ENCODE data around the gene MFRP.

Gene MFRP

GRCh38 chr11:119336744-119337469, 9.6 kb downstream of the MFRP start:
- DNase-seq: no peak

GRCh38 chr11:119335655-119336543, 10.6 kb downstream of the MFRP start:
- no peak for DNase-seq

- no peak for DNase-seq
These were observed 11.3 kb downstream of the MFRP start for GRCh38 chr11:119335091-119335654.

- peak; percentile 92 to 93 for DNase-seq
These were observed 12.2 kb downstream of the MFRP start, which contains the start of gene RNF26 for GRCh38 chr11:119334174-119334930. TSS of gene RNF26 (plus strand) at chr11:119334527. CDS start at chr11:119335123, 596 bp downstream.

DNA sequence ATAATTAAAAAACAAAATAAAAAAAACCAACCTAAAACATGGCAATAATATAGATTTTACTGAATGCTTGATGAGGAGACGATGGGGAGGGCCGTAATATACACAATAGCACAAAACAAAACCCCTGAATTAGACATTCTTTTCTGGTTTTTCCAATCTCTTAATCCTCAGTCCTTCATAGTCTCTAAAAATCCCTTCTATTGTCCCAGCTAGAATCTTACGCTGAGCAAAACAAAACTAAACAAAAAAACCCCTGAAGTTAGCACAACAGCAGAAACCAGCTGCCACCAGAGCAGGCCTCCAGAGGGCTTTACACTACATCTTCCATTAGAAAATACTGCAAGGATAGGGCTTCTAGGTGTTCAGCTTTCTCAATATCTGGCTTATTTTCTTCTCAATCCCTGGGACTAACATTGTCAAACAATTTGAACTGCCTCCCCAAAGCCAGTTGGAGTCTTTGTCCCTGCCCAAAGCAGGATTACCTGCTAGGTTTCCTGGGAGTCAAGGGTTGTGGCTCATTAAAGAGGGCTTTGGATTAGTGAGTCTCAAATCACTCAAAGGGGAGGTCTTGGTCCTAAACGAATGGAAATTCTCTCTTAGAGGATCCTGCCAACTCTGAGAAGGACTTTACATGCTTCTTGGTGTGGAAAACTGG, 14.3 kb downstream of the MFRP start:
- DNase-seq: no peak

GRCh38 chr11:119330237-119330636, 16.3 kb downstream of the MFRP start:
- DNase-seq: no peak

DNA sequence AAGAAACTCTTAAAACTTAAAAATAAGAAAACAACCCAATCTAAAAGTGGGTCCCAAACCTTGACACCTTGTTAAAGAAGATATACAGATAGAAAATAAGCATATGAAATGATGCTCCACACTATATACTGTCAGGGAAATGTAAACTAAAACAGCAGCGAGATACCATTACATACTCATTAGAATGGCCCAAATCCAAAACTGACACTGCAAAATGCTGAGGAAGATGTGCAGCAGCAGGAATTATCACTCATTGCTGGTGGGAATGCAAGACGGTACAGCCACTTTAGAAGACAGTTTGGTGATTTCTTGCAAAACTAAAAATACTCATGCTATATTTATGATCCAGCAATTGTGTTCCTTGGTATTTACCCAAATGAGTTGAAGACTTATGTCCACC, 17.2 kb downstream of the MFRP start:
- DNase-seq: no peak

DNA sequence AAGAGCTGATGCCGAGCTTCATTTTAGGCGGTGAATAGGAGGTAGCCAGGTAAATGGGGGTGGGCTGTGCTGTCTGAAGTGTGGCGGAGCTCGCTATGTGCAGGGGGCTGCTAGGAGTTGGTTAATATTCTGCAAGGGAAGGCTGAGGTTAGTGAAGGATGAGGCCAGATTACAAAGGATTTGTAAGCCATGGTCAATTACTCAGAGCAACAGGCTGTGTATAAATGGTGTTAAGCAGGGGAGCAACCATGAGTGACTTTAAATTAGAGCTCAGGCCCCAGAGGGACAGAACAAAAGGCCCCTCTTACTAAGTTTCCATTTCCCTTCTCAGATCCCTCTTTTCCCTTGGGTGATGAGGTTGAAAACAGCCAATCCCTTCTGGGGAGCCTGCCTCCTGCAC, 22.3 kb downstream of the MFRP start:
- no peak for DNase-seq

- DNase-seq: peak; percentile 88
These were observed 22.9 kb downstream of the MFRP start for GRCh38 chr11:119323532-119324033.

DNA sequence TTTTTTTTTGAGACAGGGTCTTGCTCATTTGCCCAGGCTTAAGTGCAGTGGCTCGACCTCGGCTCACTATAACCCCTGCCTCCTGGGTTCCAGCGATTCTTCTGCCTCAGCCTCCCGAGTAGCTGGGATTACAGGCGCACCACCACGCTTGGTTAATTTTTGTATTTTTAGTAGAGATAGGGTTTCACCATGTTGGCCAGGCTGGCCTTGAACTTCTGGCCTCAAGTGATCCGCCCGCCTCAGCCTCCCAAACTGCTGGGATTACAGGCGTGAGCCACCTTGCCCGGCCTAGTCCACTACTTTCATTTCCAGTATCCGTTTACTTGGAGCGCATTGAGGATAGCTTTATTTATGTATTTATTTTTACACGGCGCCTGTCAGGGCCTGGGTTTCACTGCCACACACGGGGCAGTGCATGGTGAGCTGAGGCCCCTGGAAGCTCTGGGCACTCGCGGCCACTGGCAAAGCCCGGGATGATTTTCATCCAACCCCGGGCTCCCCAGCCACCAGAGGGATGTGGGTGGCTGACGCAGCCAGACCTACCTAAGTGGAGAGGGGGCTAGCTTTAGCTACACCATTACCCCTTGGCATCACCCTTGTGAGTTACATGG, 23.5 kb downstream of the MFRP start:
- no peak for DNase-seq

- DNase-seq: no peak
These were observed 24.2 kb downstream of the MFRP start for GRCh38 chr11:119322360-119322739.

- peak; percentile 44 to 70 for DNase-seq
These were observed 25.6 kb downstream of the MFRP start for GRCh38 chr11:119320776-119321524.

DNA sequence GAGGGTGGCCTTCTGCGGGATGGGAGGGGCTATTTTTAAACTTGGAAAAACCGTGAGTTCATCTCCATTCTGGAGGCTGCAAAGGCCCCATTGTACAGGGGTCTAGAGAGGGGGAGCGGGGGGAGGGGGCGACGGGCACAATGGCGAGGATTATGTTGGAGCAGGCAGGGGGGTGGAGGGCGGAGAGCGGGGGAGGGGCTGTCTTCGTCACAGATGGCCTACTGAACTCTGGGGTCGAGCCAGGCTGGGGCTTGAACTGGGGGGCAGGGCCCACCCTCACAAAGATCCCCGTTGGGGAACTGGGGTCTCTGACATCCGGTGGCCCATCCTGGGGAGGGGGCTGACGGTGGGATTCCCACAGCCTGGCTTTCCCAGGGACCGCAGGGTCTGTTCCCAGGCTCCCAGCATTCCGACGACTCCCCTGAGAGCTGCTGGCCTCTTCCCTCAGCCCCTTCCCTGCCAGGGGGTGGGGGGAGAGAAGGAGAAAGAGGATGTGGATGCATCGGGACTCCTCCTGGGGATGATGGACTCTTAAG, 26.2 kb downstream of the MFRP start:
- DNase-seq: peak in 1 of 2 donors; percentile 21

- DNase-seq: peak in 1 of 2 donors; percentile 15
These were observed 26.7 kb downstream of the MFRP start for GRCh38 chr11:119319700-119320239.

- DNase-seq: peak in 1 of 2 donors; percentile 17
These were observed 27.3 kb downstream of the MFRP start for GRCh38 chr11:119319136-119319699.

DNA sequence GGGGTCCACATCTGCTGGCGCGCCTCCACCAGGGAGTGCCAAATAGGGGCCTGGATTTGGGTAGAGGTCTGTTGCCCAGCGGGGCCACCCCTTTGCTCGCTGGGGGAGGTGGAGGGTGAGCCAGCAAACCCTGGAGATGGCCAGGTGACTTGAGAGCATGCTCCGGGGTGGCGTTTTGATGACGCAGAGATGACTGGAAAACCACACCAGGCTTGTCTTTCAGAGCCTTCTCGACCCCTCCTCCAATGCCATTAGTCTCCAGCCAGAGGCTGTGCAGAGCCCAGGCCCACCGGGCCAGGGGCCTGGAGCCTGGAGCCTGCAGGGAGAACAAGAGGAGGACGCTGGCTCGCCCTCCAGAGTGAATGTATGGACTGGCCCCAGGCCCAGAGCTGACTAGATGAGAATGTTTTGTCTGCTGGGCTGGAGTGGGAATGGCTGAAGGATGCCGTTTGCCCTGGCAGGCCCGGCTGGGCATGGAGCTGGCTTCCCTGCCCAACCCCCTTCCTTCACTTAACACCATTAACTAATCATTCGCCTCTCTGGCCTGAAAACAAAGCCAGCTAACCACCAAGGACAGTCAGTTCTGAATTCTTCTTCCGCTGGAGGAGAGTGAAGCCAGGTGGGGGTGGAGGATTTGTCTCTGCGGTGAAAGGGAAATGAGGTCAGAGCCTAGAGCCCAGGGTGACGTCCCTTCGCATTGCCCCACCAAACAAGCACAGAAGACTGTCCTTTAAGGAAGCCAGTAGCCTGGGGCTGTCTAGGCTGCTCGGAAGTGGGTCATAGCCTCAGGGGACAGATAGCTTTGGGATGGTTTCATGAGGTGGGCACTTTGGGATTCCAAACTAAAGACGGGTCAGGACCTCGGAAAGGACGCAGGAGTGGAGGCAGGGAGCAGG, 28.0 kb downstream of the MFRP start:
- DNase-seq: peak in 1 of 2 donors; percentile 33

- DNase-seq: no peak
These were observed 28.8 kb downstream of the MFRP start for GRCh38 chr11:119317592-119318239.
